Vagina (tissue), 2 donors: ENCODE measurements around the gene OXER1.

Experiments used
- CTCF ChIP-seq, 3 experiments: fragments of 450-650 bp in 2 of 3; fragments of 200-600 bp in 1 of 3; sonication (generic) in 1 of 3; IDR thresholded peaks; one replicate each; pipeline ENCODE4 v1.5.1; 2017 to 2019; ENCODE audit warnings: antibody characterized with exemption in 3 of 3, mild to moderate bottlenecking in 2 of 3, moderate library complexity in 2 of 3
- POLR2A ChIP-seq, 2 donors: fragments of 450-650 bp; IDR thresholded peaks; one replicate each; pipeline ENCODE4 v1.6.1; 2017; ENCODE audit warnings: antibody characterized with exemption in 2 of 2, mild to moderate bottlenecking in 2 of 2, moderate library complexity in 2 of 2
- POLR2AphosphoS5 ChIP-seq, 2 donors: sonication (generic); formaldehyde crosslinking; IDR thresholded peaks; one replicate each; pipeline ENCODE4 v1.9.0; 2017; ENCODE audit warnings: antibody characterized with exemption in 2 of 2, mild to moderate bottlenecking in 2 of 2, low read depth in 1 of 2; ENCODE audit not compliant: insufficient read depth in 1 of 2

GRCh38 chr2:42714686-42715085, 49.2 kb downstream of the OXER1 start:
- TF ChIP-seq CTCF (IDR thresholded peaks at IDR 0.05) (no peak), POLR2AphosphoS5 (IDR thresholded peaks at IDR 0.05; ENCODE audit: insufficient read depth in 1 of 2, low read depth in 1 of 2) (no peak), POLR2A (IDR thresholded peaks at IDR 0.05) (no peak)
